NB4 (cell line): Measurements from ENCODE around the gene KCNQ2.

Source experiments
- POLR2A ChIP-seq: IDR thresholded peaks from 2 replicates; pipeline ENCODE4 v1.6.1; 2011; ENCODE audit warnings: mild to moderate bottlenecking; ENCODE audit not compliant: insufficient read length; ENCODE audit errors: extremely low read depth
- TF ChIP-seq, protein P1 (sequence below): IDR thresholded peaks from one replicate; pipeline ENCODE4 v1.5.1; 2012; ENCODE audit warnings: low read depth, low read length

GRCh38 chr20:63387393-63387792 is 85.1 kb downstream of the KCNQ2 start:
- no peak for TF ChIP-seq POLR2A
- TF ChIP-seq, protein P1, sequence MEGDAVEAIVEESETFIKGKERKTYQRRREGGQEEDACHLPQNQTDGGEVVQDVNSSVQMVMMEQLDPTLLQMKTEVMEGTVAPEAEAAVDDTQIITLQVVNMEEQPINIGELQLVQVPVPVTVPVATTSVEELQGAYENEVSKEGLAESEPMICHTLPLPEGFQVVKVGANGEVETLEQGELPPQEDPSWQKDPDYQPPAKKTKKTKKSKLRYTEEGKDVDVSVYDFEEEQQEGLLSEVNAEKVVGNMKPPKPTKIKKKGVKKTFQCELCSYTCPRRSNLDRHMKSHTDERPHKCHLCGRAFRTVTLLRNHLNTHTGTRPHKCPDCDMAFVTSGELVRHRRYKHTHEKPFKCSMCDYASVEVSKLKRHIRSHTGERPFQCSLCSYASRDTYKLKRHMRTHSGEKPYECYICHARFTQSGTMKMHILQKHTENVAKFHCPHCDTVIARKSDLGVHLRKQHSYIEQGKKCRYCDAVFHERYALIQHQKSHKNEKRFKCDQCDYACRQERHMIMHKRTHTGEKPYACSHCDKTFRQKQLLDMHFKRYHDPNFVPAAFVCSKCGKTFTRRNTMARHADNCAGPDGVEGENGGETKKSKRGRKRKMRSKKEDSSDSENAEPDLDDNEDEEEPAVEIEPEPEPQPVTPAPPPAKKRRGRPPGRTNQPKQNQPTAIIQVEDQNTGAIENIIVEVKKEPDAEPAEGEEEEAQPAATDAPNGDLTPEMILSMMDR: no peak
